ENCODE results near the gene CUEDC2.

CUEDC2 gene

GRCh38 chr10:102400598-102401341 lies 31.6 kb downstream of the CUEDC2 start:
- no peak overlapping the region for H3K4me3 ChIP-seq (ENCODE audit: low read depth, low read length)
- DNase-seq (ENCODE audit: low read depth): no peak

DNA sequence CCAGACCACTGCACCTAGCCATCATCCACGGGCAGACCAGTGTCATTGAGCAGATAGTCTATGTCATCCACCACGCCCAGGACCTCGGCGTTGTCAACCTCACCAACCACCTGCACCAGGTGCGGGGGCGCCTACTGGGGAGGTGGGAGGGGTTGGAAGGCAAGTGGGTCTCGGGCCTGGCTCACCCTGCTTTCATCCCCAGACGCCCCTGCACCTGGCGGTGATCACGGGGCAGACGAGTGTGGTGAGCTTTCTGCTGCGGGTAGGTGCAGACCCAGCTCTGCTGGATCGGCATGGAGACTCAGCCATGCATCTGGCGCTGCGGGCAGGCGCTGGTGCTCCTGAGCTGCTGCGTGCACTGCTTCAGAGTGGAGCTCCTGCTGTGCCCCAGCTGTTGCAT lies 32.3 kb downstream of the CUEDC2 start:
- H3K4me3 ChIP-seq (ENCODE audit: low read depth, low read length): no peak overlapping the region
- no peak for DNase-seq (ENCODE audit: low read depth)

GRCh38 chr10:102399217-102400021 lies 33.0 kb downstream of the CUEDC2 start:
- peak overlapping the region; percentile 57 for H3K4me3 ChIP-seq (ENCODE audit: low read depth, low read length)
- DNase-seq (ENCODE audit: low read depth): no peak

GRCh38 chr10:102398172-102399020 lies 34.0 kb downstream of the CUEDC2 start:
- no peak overlapping the region for H3K4me3 ChIP-seq (ENCODE audit: low read depth, low read length)
- DNase-seq (ENCODE audit: low read depth): no peak

DNA sequence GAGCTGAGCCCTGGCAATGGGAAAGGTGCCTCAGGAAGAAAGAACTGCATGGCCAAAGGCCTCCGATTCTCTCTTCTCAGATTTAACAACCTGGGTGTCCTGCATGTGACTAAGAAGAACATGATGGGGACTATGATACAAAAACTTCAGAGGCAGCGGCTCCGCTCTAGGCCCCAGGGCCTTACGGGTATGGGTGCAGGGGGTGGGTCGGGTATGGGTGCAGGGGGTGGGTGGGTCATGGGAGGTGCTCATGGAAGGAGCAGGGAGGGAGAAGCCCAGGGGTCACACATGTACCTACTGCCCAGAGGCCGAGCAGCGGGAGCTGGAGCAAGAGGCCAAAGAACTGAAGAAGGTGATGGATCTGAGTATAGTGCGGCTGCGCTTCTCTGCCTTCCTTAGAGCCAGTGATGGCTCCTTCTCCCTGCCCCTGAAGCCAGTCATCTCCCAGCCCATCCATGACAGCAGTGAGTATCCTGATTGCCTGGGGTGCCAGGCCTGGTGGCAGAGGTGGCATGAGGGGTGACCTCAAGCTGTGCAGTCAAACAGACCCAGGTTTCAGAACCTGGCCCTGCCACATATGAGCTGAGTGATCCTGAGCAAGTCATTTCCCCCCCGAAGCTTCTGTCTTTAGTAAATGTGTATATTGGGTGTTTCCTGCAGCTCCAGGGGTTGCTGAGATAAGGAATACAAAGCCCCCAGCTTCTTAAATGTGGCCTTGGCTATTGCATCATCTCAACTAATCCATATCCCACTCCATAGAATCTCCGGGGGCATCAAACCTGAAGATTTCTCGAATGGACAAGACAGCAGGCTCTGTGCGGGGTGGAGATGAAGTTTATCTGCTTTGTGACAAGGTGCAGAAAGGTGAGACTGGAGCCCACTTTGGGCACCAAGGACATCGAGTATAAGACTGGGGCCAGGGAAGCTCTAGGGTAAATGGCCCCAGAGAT lies 34.9 kb downstream of the CUEDC2 start:
- H3K4me3 ChIP-seq (ENCODE audit: low read depth, low read length): no peak overlapping the region
- DNase-seq (ENCODE audit: low read depth): no peak

GRCh38 chr10:102396730-102397151 lies 35.6 kb downstream of the CUEDC2 start:
- DNase-seq (ENCODE audit: low read depth): no peak
- H3K4me3 ChIP-seq (ENCODE audit: low read depth, low read length): peak overlapping the region; percentile 54

DNA sequence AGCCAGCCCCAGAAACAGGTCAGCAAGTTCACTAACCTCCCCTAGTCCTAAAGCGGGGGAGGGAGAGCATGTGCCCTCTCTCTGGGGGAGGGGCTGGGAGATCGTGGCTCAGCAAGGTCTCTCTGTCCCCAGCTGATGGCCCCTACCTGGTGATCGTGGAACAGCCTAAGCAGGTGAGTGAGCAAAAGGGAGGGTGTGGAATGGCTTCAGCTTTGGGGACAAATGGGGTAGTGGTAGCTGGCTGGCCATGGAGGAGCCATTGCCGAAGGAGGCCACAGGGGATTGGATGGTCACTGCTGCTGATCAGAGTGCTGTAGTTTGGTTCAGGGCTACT lies 36.1 kb downstream of the CUEDC2 start:
- H3K4me3 ChIP-seq (ENCODE audit: low read depth, low read length): peak overlapping the region; percentile 54
- no peak for DNase-seq (ENCODE audit: low read depth)

DNA sequence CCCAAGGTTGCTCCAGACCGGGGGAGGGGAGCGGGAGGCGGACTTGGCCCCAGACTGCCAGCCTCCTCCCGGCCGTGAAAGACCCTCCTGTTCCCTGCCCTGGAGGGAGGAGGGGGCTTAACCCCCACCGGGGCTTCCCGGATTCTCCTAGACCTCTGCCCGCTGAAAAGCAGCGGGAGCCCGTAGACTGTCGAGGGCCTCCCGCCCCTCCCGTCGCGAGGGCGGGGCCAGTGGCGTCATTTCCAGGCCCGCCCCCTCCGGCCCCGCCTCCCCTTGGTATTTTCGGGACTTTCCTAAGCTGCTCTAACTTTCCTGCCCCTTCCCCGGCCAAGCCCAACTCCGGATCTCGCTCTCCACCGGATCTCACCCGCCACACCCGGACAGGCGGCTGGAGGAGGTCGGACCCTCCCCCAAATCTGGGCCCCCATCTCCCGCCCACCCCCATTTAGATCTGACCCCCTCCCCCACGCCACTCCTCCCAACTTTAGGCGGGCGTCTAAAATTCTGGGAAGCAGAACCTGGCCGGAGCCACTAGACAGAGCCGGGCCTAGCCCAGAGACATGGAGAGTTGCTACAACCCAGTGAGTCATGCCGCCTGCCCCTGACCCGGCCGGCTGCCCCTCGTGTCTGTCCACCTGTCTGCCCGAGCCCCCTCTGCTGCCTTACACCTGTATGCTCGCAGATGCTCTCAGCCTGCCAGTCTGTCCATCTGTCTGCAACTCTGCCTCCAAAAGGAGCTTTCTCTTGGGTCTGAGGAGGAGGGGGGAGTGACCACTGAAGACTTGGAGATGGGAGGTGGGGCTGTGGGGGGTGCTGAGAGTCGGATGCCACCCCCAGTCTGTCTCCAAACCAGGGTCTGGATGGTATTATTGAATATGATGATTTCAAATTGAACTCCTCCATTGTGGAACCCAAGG lies 36.7 kb downstream of the CUEDC2 start, which contains the start of gene NFKB2:
Gene NFKB2 (plus strand): TSS at position 306 of the 917 bp plus-strand sequence. CDS start 255 bp downstream, at position 561.
- peak within 1 kb of the TSS; percentile 54 for H3K4me3 ChIP-seq (ENCODE audit: low read depth, low read length)
- no peak for DNase-seq (ENCODE audit: low read depth)

- peak overlapping the region; percentile 54 for H3K4me3 ChIP-seq (ENCODE audit: low read depth, low read length)
- DNase-seq (ENCODE audit: low read depth): no peak
These were observed 37.5 kb downstream of the CUEDC2 start for GRCh38 chr10:102394801-102395399.

GRCh38 chr10:102394079-102394800 lies 38.1 kb downstream of the CUEDC2 start:
- peak; percentile 73 for DNase-seq (ENCODE audit: low read depth)
- H3K4me3 ChIP-seq (ENCODE audit: low read depth, low read length): peak overlapping the region; percentile 54

GRCh38 chr10:102393411-102394078 lies 38.8 kb downstream of the CUEDC2 start:
- DNase-seq (ENCODE audit: low read depth): no peak
- H3K4me3 ChIP-seq (ENCODE audit: low read depth, low read length): peak overlapping the region; percentile 54

DNA sequence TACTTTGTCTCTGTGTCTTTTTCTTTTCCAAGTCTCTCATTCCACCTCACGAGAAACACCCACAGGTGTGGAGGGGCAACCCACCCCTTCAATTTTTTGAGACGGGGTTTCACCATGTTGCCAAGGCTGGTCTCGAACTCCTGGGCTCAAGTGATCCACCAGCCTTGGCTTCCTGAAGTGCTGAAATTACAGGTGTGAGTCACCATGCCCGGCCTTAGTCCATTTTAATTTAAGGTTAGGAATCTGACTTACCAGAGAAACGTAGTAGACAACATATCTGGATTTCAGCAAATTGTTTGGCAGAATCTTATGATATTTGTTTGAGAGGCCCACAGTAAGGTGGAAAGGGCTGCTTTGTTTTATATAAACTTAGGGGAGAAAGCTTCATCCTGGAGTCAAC lies 40.1 kb downstream of the CUEDC2 start:
- H3K4me3 ChIP-seq (ENCODE audit: low read depth, low read length): no peak overlapping the region
- no peak for DNase-seq (ENCODE audit: low read depth)

DNA sequence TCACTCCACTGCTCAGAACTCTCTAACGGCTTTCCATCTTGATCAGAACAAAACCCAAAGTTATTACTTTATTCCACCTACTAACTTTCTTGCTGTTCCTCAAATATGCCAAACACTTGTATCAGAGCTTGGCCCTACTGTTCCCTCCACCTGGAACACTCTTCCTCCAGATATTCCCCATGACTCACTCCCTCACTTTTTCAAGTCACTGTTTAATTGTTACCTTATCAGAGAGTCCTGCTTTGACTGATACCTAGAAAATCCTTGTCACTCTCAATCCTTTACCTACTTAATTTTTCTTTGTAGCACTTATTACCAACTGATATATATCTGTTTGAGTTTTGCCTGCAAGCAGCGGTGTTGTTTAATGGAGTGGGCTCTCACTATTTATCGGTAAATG lies 42.5 kb downstream of the CUEDC2 start:
- DNase-seq (ENCODE audit: low read depth): no peak
- no peak overlapping the region for H3K4me3 ChIP-seq (ENCODE audit: low read depth, low read length)

GRCh38 chr10:102384606-102385429 lies 47.6 kb downstream of the CUEDC2 start:
- peak; percentile 26 for DNase-seq (ENCODE audit: low read depth)
- no peak overlapping the region for H3K4me3 ChIP-seq (ENCODE audit: low read depth, low read length)

GRCh38 chr10:102384053-102384452 lies 48.3 kb downstream of the CUEDC2 start:
- H3K4me3 ChIP-seq (ENCODE audit: low read depth, low read length): no peak overlapping the region
- no peak for DNase-seq (ENCODE audit: low read depth)

DNA sequence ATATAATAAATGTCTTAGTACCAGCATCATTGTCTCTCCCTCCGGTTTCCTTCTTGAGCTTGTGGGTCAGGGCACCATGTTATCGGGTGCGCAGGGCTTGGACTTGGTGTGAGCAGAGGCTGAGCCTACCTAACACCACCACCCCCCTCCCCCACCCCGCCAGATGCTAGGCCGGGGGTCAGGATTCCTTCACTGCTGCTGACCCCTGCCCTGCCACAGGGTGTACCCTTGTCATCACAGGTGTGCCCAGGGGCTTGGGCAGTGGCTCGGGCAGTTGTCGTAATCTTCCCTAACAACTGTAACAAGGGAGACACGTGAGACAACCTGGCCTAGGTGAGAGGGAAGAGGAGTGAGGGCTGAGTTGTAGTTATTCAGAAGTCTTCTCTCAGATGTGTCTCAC lies 49.5 kb downstream of the CUEDC2 start:
- H3K4me3 ChIP-seq (ENCODE audit: low read depth, low read length): no peak overlapping the region
- no peak for DNase-seq (ENCODE audit: low read depth)
